Measurements from ENCODE around the gene EFHC1.
A peak's percentile ranks its signal among the peaks of the same experiment; 100 is the strongest.

The EFHC1 gene

GRCh38 chr6:52518279-52518945 lies 98.3 kb downstream of the EFHC1 start:
- DNase-seq (ENCODE audit: low spot score) = no peak

- DNase-seq (ENCODE audit: low spot score) = no peak
These were observed 99.5 kb downstream of the EFHC1 start for GRCh38 chr6:52519618-52520017.

GRCh38 chr6:52522151-52522626 lies 102.0 kb downstream of the EFHC1 start:
- DNase-seq (ENCODE audit: low spot score) = no peak

- no peak for DNase-seq (ENCODE audit: low spot score)
These were observed 102.5 kb downstream of the EFHC1 start for GRCh38 chr6:52522655-52523054.

- DNase-seq (ENCODE audit: low spot score) = no peak
These were observed 103.4 kb downstream of the EFHC1 start for GRCh38 chr6:52523378-52524142.

GRCh38 chr6:52524918-52525317 lies 104.8 kb downstream of the EFHC1 start:
- no peak for DNase-seq (ENCODE audit: low spot score)

GRCh38 chr6:52526634-52527033 lies 106.5 kb downstream of the EFHC1 start:
- DNase-seq (ENCODE audit: low spot score) = no peak

- no peak for DNase-seq (ENCODE audit: low spot score)
These were observed 107.3 kb downstream of the EFHC1 start for GRCh38 chr6:52527436-52527835.

- no peak for DNase-seq (ENCODE audit: low spot score)
These were observed 109.2 kb downstream of the EFHC1 start for GRCh38 chr6:52529311-52529710.

- no peak for DNase-seq (ENCODE audit: low spot score)
These were observed 110.2 kb downstream of the EFHC1 start for GRCh38 chr6:52530351-52530750.

GRCh38 chr6:52531396-52531795 lies 111.3 kb downstream of the EFHC1 start:
- DNase-seq (ENCODE audit: low spot score) = no peak

- DNase-seq (ENCODE audit: low spot score) = no peak
These were observed 111.7 kb downstream of the EFHC1 start for GRCh38 chr6:52531834-52532233.

GRCh38 chr6:52532457-52532856 lies 112.3 kb downstream of the EFHC1 start:
- no peak for DNase-seq (ENCODE audit: low spot score)

GRCh38 chr6:52533491-52533890 lies 113.3 kb downstream of the EFHC1 start:
- DNase-seq (ENCODE audit: low spot score) = no peak

GRCh38 chr6:52534363-52534762 lies 114.2 kb downstream of the EFHC1 start:
- DNase-seq (ENCODE audit: low spot score) = no peak

- DNase-seq (ENCODE audit: low spot score) = no peak
These were observed 114.8 kb downstream of the EFHC1 start for GRCh38 chr6:52534966-52535390.

GRCh38 chr6:52535711-52536423 lies 115.7 kb downstream of the EFHC1 start:
- DNase-seq (ENCODE audit: low spot score) = no peak

- no peak for DNase-seq (ENCODE audit: low spot score)
These were observed 116.3 kb downstream of the EFHC1 start for GRCh38 chr6:52536424-52536916.

GRCh38 chr6:52537001-52537753 lies 117.0 kb downstream of the EFHC1 start:
- peak; percentile 6 for DNase-seq (ENCODE audit: low spot score)

GRCh38 chr6:52538252-52538900 lies 118.2 kb downstream of the EFHC1 start:
- no peak for DNase-seq (ENCODE audit: low spot score)

GRCh38 chr6:52538901-52539354 lies 118.8 kb downstream of the EFHC1 start:
- DNase-seq (ENCODE audit: low spot score) = no peak
